HEK293 (cell line): ENCODE measurements around the gene PLD6.

Experiments
- BCL11A ChIP-seq: fragments of 450-650 bp; formaldehyde crosslinking; IDR thresholded peaks from 2 replicates; pipeline ENCODE4 v1.5.1; 2016; ENCODE audit warnings: low read depth, missing biosample characterization, missing genetic modification characterization
- IKZF3 ChIP-seq: fragments of 450-650 bp; IDR thresholded peaks from 2 replicates; pipeline ENCODE4 v1.5.0; 2018; ENCODE audit warnings: missing biosample characterization, mild to moderate bottlenecking, missing genetic modification characterization, moderate library complexity
- KLF16 ChIP-seq: fragments of 450-650 bp; formaldehyde crosslinking; IDR thresholded peaks from 2 replicates; pipeline ENCODE4 v1.5.1; 2017; ENCODE audit warnings: missing biosample characterization, missing genetic modification characterization
- SCRT2 ChIP-seq: fragments of 450-650 bp; formaldehyde crosslinking; IDR thresholded peaks from 2 replicates; pipeline ENCODE4 v1.5.1; 2016; ENCODE audit warnings: missing biosample characterization, missing genetic modification characterization
- SP2 ChIP-seq: fragments of 450-650 bp; formaldehyde crosslinking; IDR thresholded peaks from 2 replicates; pipeline ENCODE4 v1.5.1; 2016; ENCODE audit warnings: missing biosample characterization, missing genetic modification characterization
- ZFP37 ChIP-seq: fragments of 450-650 bp; formaldehyde crosslinking; IDR thresholded peaks from 2 replicates; pipeline ENCODE4 v1.5.1; 2016; ENCODE audit warnings: missing biosample characterization, missing genetic modification characterization
- ZNF223 ChIP-seq: fragments of 450-650 bp; formaldehyde crosslinking; IDR thresholded peaks from 2 replicates; pipeline ENCODE4 v1.5.1; 2016; ENCODE audit warnings: missing biosample characterization, missing genetic modification characterization
- ZNF266 ChIP-seq: fragments of 450-650 bp; formaldehyde crosslinking; IDR thresholded peaks from 2 replicates; pipeline ENCODE4 v1.5.1; 2016; ENCODE audit warnings: missing biosample characterization, missing genetic modification characterization, low read depth
- ZNF514 ChIP-seq: fragments of 450-650 bp; formaldehyde crosslinking; IDR thresholded peaks from 2 replicates; pipeline ENCODE4 v1.5.1; 2016; ENCODE audit warnings: missing biosample characterization, missing genetic modification characterization
- ZNF785 ChIP-seq: fragments of 450-650 bp; formaldehyde crosslinking; IDR thresholded peaks from 2 replicates; pipeline ENCODE4 v1.5.1; 2016; ENCODE audit warnings: missing biosample characterization, missing genetic modification characterization
- ZNF792 ChIP-seq: fragments of 450-650 bp; formaldehyde crosslinking; IDR thresholded peaks from 2 replicates; pipeline ENCODE4 v1.5.1; 2016; ENCODE audit warnings: missing biosample characterization, missing genetic modification characterization
- TF ChIP-seq, protein P1 (sequence below): fragments of 450-650 bp; formaldehyde crosslinking; IDR thresholded peaks from 2 replicates; pipeline ENCODE4 v1.5.1; 2016; ENCODE audit warnings: missing biosample characterization, missing genetic modification characterization
- TF ChIP-seq, protein P2 (sequence below): fragments of 450-650 bp; formaldehyde crosslinking; IDR thresholded peaks from 2 replicates; pipeline ENCODE4 v1.5.1; 2017; ENCODE audit warnings: missing biosample characterization, missing genetic modification characterization
- TF ChIP-seq, protein P3 (sequence below): fragments of 450-650 bp; formaldehyde crosslinking; IDR thresholded peaks from 2 replicates; pipeline ENCODE4 v1.5.1; 2017; ENCODE audit warnings: missing biosample characterization, missing genetic modification characterization
- TF ChIP-seq, protein P4 (sequence below): fragments of 450-650 bp; formaldehyde crosslinking; IDR thresholded peaks from 2 replicates; pipeline ENCODE4 v1.5.1; 2016; ENCODE audit warnings: missing biosample characterization, missing genetic modification characterization
- TF ChIP-seq, protein P5 (sequence below): fragments of 450-650 bp; formaldehyde crosslinking; IDR thresholded peaks from 2 replicates; pipeline ENCODE4 v1.5.1; 2016; ENCODE audit warnings: missing biosample characterization, missing genetic modification characterization
- TF ChIP-seq, protein P6 (sequence below): fragments of 450-650 bp; formaldehyde crosslinking; IDR thresholded peaks from 2 replicates; pipeline ENCODE4 v1.5.1; 2016; ENCODE audit warnings: missing biosample characterization, missing genetic modification characterization

PLD6 gene

DNA sequence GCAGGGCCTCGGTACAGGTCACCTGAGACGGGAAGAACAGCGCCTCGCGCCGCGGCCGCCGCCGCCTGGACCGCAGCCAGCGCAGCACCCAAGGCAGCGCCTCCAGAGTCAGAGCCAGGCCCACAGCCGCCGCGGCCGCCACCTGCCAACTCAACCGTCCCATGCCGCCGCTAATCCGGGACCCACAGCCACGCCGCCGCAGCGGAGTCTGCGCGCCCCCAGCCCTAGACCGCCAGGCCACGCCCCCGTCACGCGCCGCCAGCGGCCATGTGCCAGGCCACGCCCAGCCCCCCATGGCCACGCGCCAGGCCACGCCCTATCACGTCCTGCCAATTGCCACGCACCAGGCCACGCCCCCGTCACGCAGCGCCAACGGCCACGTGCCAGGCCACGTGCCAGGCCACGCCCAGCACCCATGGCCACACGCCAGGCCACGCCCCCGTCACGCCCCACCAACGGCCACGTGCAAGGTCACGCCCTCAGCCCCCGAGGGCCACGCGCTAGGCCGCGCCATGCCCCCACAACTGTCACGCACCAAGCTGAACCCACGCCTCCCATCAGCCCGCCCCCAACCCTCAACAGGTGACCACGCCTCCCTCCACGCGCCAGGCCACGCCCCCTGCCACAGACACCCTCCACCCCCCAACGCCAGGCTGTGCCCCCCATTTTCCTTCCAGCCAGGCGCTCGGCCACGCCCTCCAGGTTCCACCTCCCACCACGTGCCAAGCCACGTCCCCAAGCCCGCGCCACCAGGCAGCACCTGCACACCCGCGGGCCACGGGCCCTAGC, at the start of gene PLD6 (continued):
- TF ChIP-seq, protein P1, sequence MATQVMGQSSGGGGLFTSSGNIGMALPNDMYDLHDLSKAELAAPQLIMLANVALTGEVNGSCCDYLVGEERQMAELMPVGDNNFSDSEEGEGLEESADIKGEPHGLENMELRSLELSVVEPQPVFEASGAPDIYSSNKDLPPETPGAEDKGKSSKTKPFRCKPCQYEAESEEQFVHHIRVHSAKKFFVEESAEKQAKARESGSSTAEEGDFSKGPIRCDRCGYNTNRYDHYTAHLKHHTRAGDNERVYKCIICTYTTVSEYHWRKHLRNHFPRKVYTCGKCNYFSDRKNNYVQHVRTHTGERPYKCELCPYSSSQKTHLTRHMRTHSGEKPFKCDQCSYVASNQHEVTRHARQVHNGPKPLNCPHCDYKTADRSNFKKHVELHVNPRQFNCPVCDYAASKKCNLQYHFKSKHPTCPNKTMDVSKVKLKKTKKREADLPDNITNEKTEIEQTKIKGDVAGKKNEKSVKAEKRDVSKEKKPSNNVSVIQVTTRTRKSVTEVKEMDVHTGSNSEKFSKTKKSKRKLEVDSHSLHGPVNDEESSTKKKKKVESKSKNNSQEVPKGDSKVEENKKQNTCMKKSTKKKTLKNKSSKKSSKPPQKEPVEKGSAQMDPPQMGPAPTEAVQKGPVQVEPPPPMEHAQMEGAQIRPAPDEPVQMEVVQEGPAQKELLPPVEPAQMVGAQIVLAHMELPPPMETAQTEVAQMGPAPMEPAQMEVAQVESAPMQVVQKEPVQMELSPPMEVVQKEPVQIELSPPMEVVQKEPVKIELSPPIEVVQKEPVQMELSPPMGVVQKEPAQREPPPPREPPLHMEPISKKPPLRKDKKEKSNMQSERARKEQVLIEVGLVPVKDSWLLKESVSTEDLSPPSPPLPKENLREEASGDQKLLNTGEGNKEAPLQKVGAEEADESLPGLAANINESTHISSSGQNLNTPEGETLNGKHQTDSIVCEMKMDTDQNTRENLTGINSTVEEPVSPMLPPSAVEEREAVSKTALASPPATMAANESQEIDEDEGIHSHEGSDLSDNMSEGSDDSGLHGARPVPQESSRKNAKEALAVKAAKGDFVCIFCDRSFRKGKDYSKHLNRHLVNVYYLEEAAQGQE (tag by site-specific recombination), result no peak
- TF ChIP-seq SP2 (tag by site-specific recombination), result peak; percentile 66
- TF ChIP-seq BCL11A, result peak; percentile 43; the same call in 1 of the 2 replicates
- TF ChIP-seq ZNF514 (tag by site-specific recombination), result no peak
- peak; percentile 99 for TF ChIP-seq KLF16 (tag by site-specific recombination)
- TF ChIP-seq, protein P2, sequence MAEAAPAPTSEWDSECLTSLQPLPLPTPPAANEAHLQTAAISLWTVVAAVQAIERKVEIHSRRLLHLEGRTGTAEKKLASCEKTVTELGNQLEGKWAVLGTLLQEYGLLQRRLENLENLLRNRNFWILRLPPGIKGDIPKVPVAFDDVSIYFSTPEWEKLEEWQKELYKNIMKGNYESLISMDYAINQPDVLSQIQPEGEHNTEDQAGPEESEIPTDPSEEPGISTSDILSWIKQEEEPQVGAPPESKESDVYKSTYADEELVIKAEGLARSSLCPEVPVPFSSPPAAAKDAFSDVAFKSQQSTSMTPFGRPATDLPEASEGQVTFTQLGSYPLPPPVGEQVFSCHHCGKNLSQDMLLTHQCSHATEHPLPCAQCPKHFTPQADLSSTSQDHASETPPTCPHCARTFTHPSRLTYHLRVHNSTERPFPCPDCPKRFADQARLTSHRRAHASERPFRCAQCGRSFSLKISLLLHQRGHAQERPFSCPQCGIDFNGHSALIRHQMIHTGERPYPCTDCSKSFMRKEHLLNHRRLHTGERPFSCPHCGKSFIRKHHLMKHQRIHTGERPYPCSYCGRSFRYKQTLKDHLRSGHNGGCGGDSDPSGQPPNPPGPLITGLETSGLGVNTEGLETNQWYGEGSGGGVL (tag by site-specific recombination), result peak; percentile 63
- TF ChIP-seq ZNF223, result no peak
- TF ChIP-seq ZNF792, result 0 out of 2 replicates have a peak, but pooled peaks have one; percentile 56
- TF ChIP-seq, protein P3, sequence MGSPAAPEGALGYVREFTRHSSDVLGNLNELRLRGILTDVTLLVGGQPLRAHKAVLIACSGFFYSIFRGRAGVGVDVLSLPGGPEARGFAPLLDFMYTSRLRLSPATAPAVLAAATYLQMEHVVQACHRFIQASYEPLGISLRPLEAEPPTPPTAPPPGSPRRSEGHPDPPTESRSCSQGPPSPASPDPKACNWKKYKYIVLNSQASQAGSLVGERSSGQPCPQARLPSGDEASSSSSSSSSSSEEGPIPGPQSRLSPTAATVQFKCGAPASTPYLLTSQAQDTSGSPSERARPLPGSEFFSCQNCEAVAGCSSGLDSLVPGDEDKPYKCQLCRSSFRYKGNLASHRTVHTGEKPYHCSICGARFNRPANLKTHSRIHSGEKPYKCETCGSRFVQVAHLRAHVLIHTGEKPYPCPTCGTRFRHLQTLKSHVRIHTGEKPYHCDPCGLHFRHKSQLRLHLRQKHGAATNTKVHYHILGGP (tag by site-specific recombination), result peak; percentile 57; the same call in 1 of the 2 replicates
- TF ChIP-seq, protein P4, sequence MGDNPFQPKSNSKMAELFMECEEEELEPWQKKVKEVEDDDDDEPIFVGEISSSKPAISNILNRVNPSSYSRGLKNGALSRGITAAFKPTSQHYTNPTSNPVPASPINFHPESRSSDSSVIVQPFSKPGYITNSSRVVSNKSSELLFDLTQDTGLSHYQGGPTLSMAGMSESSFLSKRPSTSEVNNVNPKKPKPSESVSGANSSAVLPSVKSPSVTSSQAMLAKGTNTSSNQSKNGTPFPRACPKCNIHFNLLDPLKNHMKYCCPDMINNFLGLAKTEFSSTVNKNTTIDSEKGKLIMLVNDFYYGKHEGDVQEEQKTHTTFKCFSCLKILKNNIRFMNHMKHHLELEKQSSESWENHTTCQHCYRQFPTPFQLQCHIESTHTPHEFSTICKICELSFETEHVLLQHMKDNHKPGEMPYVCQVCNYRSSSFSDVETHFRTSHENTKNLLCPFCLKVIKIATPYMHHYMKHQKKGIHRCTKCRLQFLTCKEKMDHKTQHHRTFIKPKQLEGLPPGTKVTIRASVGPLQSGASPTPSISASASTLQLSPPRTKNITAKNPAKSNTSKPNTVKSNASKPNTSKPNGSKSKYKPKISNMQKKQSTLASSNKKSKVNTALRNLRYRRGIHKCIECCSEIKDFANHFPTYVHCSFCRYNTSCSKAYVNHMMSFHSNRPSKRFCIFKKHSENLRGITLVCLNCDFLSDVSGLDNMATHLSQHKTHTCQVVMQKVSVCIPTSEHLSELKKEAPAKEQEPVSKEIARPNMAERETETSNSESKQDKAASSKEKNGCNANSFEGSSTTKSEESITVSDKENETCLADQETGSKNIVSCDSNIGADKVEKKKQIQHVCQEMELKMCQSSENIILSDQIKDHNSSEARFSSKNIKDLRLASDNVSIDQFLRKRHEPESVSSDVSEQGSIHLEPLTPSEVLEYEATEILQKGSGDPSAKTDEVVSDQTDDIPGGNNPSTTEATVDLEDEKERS (tag by site-specific recombination), result 0 out of 2 replicates have a peak, but pooled peaks have one; percentile 8
- TF ChIP-seq, protein P5, sequence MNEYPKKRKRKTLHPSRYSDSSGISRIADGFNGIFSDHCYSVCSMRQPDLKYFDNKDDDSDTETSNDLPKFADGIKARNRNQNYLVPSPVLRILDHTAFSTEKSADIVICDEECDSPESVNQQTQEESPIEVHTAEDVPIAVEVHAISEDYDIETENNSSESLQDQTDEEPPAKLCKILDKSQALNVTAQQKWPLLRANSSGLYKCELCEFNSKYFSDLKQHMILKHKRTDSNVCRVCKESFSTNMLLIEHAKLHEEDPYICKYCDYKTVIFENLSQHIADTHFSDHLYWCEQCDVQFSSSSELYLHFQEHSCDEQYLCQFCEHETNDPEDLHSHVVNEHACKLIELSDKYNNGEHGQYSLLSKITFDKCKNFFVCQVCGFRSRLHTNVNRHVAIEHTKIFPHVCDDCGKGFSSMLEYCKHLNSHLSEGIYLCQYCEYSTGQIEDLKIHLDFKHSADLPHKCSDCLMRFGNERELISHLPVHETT, result no peak
- TF ChIP-seq ZFP37 (tag by site-specific recombination), result peak; percentile 53; the same call in 1 of the 2 replicates
- no peak for TF ChIP-seq ZNF266 (tag by site-specific recombination)
- TF ChIP-seq, protein P6, sequence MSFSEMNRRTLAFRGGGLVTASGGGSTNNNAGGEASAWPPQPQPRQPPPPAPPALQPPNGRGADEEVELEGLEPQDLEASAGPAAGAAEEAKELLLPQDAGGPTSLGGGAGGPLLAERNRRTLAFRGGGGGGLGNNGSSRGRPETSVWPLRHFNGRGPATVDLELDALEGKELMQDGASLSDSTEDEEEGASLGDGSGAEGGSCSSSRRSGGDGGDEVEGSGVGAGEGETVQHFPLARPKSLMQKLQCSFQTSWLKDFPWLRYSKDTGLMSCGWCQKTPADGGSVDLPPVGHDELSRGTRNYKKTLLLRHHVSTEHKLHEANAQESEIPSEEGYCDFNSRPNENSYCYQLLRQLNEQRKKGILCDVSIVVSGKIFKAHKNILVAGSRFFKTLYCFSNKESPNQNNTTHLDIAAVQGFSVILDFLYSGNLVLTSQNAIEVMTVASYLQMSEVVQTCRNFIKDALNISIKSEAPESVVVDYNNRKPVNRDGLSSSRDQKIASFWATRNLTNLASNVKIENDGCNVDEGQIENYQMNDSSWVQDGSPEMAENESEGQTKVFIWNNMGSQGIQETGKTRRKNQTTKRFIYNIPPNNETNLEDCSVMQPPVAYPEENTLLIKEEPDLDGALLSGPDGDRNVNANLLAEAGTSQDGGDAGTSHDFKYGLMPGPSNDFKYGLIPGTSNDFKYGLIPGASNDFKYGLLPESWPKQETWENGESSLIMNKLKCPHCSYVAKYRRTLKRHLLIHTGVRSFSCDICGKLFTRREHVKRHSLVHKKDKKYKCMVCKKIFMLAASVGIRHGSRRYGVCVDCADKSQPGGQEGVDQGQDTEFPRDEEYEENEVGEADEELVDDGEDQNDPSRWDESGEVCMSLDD (tag by site-specific recombination), result peak; percentile 74
- 0 out of 2 replicates have a peak, but pooled peaks have one; percentile 35 for TF ChIP-seq IKZF3 (tag by site-specific recombination)
- 0 out of 2 replicates have a peak, but pooled peaks have one; percentile 57 for TF ChIP-seq ZNF785
- peak; percentile 100 for TF ChIP-seq SCRT2 (tag by site-specific recombination)
